ENCODE data around the gene MPG. TPM values are rescaled to one million over a fixed set of nuclear protein-coding genes. Genes with fewer than 3 reads are reported as not detected.

MPG gene
- total and polyA plus RNA-seq, 2 experiments from 2014 or later: 38.0 to 91.1 TPM

- Mint-ChIP-seq H3K27me3 (ENCODE audit: insufficient read depth, low read depth, poor library complexity) (peaks cover 2% of the 10 kb centered on the region), H3K27ac (no peak overlapping the region), H3K4me3 (no peak overlapping the region)
Measured at GRCh38 chr16:119295-119694, 41.3 kb downstream of the MPG start.

More at GRCh38 chr16:119295-119694, 41.3 kb downstream of the MPG start:
- H3K4me2 ChIP-seq: no peak overlapping the region
- no peaks in the 10 kb centered on the region for H3K36me3 ChIP-seq (ENCODE audit: insufficient read depth)
- no peaks in the 10 kb centered on the region for H3K79me2 ChIP-seq (replicated peaks; ENCODE audit: insufficient read depth)
- H3F3A ChIP-seq (replicated peaks; ENCODE audit: low read depth): 0 out of 2 replicates have a peak, but pooled peaks cover 3% of the 10 kb centered on the region
- DNase-seq (ENCODE audit: low spot score): no peak
- H3K4me1 ChIP-seq (ENCODE audit: insufficient read depth): no peaks in the 10 kb centered on the region
- Mint-ChIP-seq H3K9me3 (no peaks in the 10 kb centered on the region), H3K4me1 (peaks cover 3% of the 10 kb centered on the region; the same call in 2 of the 3 replicates), H3K36me3 (ENCODE audit: low read depth) (peaks cover 20% of the 10 kb centered on the region; the same call in 2 of the 3 replicates)
- no peak overlapping the region for H3K27ac ChIP-seq (ENCODE audit: low read depth)
- H3K27me3 ChIP-seq (ENCODE audit: insufficient read depth): no peaks in the 10 kb centered on the region
- H3K9me2 ChIP-seq (ENCODE audit: insufficient read depth): no peaks in the 10 kb centered on the region
- TF ChIP-seq ETS1 (IDR thresholded peaks at IDR 0.05) (no peak), EZH2phosphoT487 (IDR thresholded peaks at IDR 0.05; ENCODE audit: unreplicated experiment) (no peak), ZNF331 (CRISPR knock-in tag; IDR thresholded peaks at IDR 0.05; ENCODE audit: low read depth) (no peak), ZNF114 (CRISPR knock-in tag; IDR thresholded peaks at IDR 0.05) (no peak), EZH2 (IDR thresholded peaks at IDR 0.05; ENCODE audit: low read depth, unreplicated experiment) (no peak), CTCF (conservative IDR thresholded peaks at IDR 0.05; ENCODE audit: low read depth in 2 of 2) (no peak), NANOG (IDR thresholded peaks at IDR 0.05; ENCODE audit: borderline replicate concordance) (no peak), POLR2AphosphoS5 (IDR thresholded peaks at IDR 0.05; ENCODE audit: low read depth) (no peak), REST (IDR thresholded peaks at IDR 0.05; ENCODE audit: unreplicated experiment) (no peak), JUNB (IDR thresholded peaks at IDR 0.05; ENCODE audit: unreplicated experiment) (no peak), ZNF462 (CRISPR knock-in tag; IDR thresholded peaks at IDR 0.05) (no peak), STAT1 (IDR thresholded peaks at IDR 0.05; ENCODE audit: unreplicated experiment) (no peak), CREB1 (CRISPR knock-in tag; IDR thresholded peaks at IDR 0.05; ENCODE audit: low read depth) (no peak)
- no peak for ATAC-seq
- H3K4me3 ChIP-seq: no peak overlapping the region
- H4K20me1 ChIP-seq (replicated peaks; ENCODE audit: insufficient read depth): peaks cover 10% of the 10 kb centered on the region
- no peak overlapping the region for H2AFZ ChIP-seq

Measured in GM23338 (cell line).